ENCODE measurements around the gene SUSD3.
A peak's percentile ranks its signal among the peaks of the same experiment; 100 is the strongest.

Gene SUSD3

GRCh38 chr9:93083592-93084470 is 25.3 kb downstream of the SUSD3 start:
- H3K4me1 ChIP-seq (ENCODE audit: control insufficient read depth in 5 of 5, insufficient read depth in 5 of 5, low read length in 5 of 5), result no peaks in the 10 kb centered on the region
- no peak overlapping the region for H3K27ac ChIP-seq (ENCODE audit: low read depth, low read length)
- H3K36me3 ChIP-seq (ENCODE audit: control insufficient read depth in 5 of 5, insufficient read depth in 5 of 5, low read length in 5 of 5), result peaks cover 0 to 3% (median 0%) of the 10 kb centered on the region in 5 donors
- no peak overlapping the region for H3K9ac ChIP-seq (ENCODE audit: low read length in 5 of 5)
- peaks cover 0 to 5% (median 4%) of the 10 kb centered on the region in 5 donors for H3K9me3 ChIP-seq (ENCODE audit: control insufficient read depth in 5 of 5, low read length in 5 of 5)
- peaks cover 0 to 3% (median 0%) of the 10 kb centered on the region in 5 donors for H3K27me3 ChIP-seq (ENCODE audit: control insufficient read depth in 5 of 5, insufficient read depth in 4 of 5, low read length in 5 of 5)
- H3K4me3 ChIP-seq (ENCODE audit: low read depth in 1 of 5, low read length in 5 of 5), result no peak overlapping the region

- Histone ChIP-seq H3K4me3 (ENCODE audit: low read depth in 1 of 5, low read length in 5 of 5) (no peak overlapping the region), H3K27ac (ENCODE audit: low read depth, low read length) (no peak overlapping the region), H3K36me3 (ENCODE audit: control insufficient read depth in 5 of 5, insufficient read depth in 5 of 5, low read length in 5 of 5) (no peaks in the 10 kb centered on the region), H3K27me3 (ENCODE audit: control insufficient read depth in 5 of 5, insufficient read depth in 4 of 5, low read length in 5 of 5) (peaks cover 0 to 3% (median 0%) of the 10 kb centered on the region in 5 donors), H3K4me1 (ENCODE audit: control insufficient read depth in 5 of 5, insufficient read depth in 5 of 5, low read length in 5 of 5) (no peaks in the 10 kb centered on the region), H3K9me3 (ENCODE audit: control insufficient read depth in 5 of 5, low read length in 5 of 5) (peaks cover 0 to 5% (median 4%) of the 10 kb centered on the region in 5 donors), H3K9ac (ENCODE audit: low read length in 5 of 5) (no peak overlapping the region)
Observed at GRCh38 chr9:93084471-93084881, 26.0 kb downstream of the SUSD3 start.

GRCh38 chr9:93085676-93086075 is 27.2 kb downstream of the SUSD3 start:
- Histone ChIP-seq H3K9me3 (ENCODE audit: control insufficient read depth in 5 of 5, low read length in 5 of 5) (peaks cover 0 to 5% (median 4%) of the 10 kb centered on the region in 5 donors), H3K27me3 (ENCODE audit: control insufficient read depth in 5 of 5, insufficient read depth in 4 of 5, low read length in 5 of 5) (peaks cover 0 to 3% (median 0%) of the 10 kb centered on the region in 5 donors), H3K27ac (ENCODE audit: low read depth, low read length) (no peak overlapping the region), H3K4me1 (ENCODE audit: control insufficient read depth in 5 of 5, insufficient read depth in 5 of 5, low read length in 5 of 5) (no peaks in the 10 kb centered on the region), H3K9ac (ENCODE audit: low read length in 5 of 5) (no peak overlapping the region), H3K4me3 (ENCODE audit: low read depth in 1 of 5, low read length in 5 of 5) (peak overlapping the region in 1 of 5 donors; percentile 16), H3K36me3 (ENCODE audit: control insufficient read depth in 5 of 5, insufficient read depth in 5 of 5, low read length in 5 of 5) (no peaks in the 10 kb centered on the region)

- no peak overlapping the region for H3K4me3 ChIP-seq (ENCODE audit: low read depth in 1 of 5, low read length in 5 of 5)
- no peak overlapping the region for H3K27ac ChIP-seq (ENCODE audit: low read depth, low read length)
- peaks cover 0 to 3% (median 0%) of the 10 kb centered on the region in 5 donors for H3K27me3 ChIP-seq (ENCODE audit: control insufficient read depth in 5 of 5, insufficient read depth in 4 of 5, low read length in 5 of 5)
- peaks cover 0 to 12% (median 4%) of the 10 kb centered on the region in 5 donors for H3K9me3 ChIP-seq (ENCODE audit: control insufficient read depth in 5 of 5, low read length in 5 of 5)
- no peaks in the 10 kb centered on the region for H3K4me1 ChIP-seq (ENCODE audit: control insufficient read depth in 5 of 5, insufficient read depth in 5 of 5, low read length in 5 of 5)
- no peaks in the 10 kb centered on the region for H3K36me3 ChIP-seq (ENCODE audit: control insufficient read depth in 5 of 5, insufficient read depth in 5 of 5, low read length in 5 of 5)
- H3K9ac ChIP-seq (ENCODE audit: low read length in 5 of 5), result no peak overlapping the region
Observed at GRCh38 chr9:93086447-93087224, 28.1 kb downstream of the SUSD3 start.

- no peaks in the 10 kb centered on the region for H3K36me3 ChIP-seq (ENCODE audit: control insufficient read depth in 5 of 5, insufficient read depth in 5 of 5, low read length in 5 of 5)
- H3K9ac ChIP-seq (ENCODE audit: low read length in 5 of 5), result no peak overlapping the region
- H3K9me3 ChIP-seq (ENCODE audit: control insufficient read depth in 5 of 5, low read length in 5 of 5), result peaks cover 0 to 14% (median 5%) of the 10 kb centered on the region in 5 donors
- H3K27ac ChIP-seq (ENCODE audit: low read depth, low read length), result no peak overlapping the region
- no peak overlapping the region for H3K4me3 ChIP-seq (ENCODE audit: low read depth in 1 of 5, low read length in 5 of 5)
- H3K4me1 ChIP-seq (ENCODE audit: control insufficient read depth in 5 of 5, insufficient read depth in 5 of 5, low read length in 5 of 5), result peaks cover 0 to 10% (median 6%) of the 10 kb centered on the region in 5 donors
- H3K27me3 ChIP-seq (ENCODE audit: control insufficient read depth in 5 of 5, insufficient read depth in 4 of 5, low read length in 5 of 5), result no peaks in the 10 kb centered on the region
Observed at GRCh38 chr9:93087971-93088655, 29.6 kb downstream of the SUSD3 start.

- Histone ChIP-seq H3K9me3 (ENCODE audit: control insufficient read depth in 5 of 5, low read length in 5 of 5) (peaks cover 0 to 14% (median 5%) of the 10 kb centered on the region in 5 donors), H3K4me3 (ENCODE audit: low read depth in 1 of 5, low read length in 5 of 5) (no peak overlapping the region), H3K4me1 (ENCODE audit: control insufficient read depth in 5 of 5, insufficient read depth in 5 of 5, low read length in 5 of 5) (peaks cover 0 to 16% (median 9%) of the 10 kb centered on the region in 5 donors), H3K27ac (ENCODE audit: low read depth, low read length) (no peak overlapping the region), H3K27me3 (ENCODE audit: control insufficient read depth in 5 of 5, insufficient read depth in 4 of 5, low read length in 5 of 5) (no peaks in the 10 kb centered on the region), H3K36me3 (ENCODE audit: control insufficient read depth in 5 of 5, insufficient read depth in 5 of 5, low read length in 5 of 5) (no peaks in the 10 kb centered on the region), H3K9ac (ENCODE audit: low read length in 5 of 5) (no peak overlapping the region)
Observed at GRCh38 chr9:93088656-93089015, 30.1 kb downstream of the SUSD3 start.

- H3K27me3 ChIP-seq (ENCODE audit: control insufficient read depth in 5 of 5, insufficient read depth in 4 of 5, low read length in 5 of 5), result no peaks in the 10 kb centered on the region
- peaks cover 0 to 14% (median 5%) of the 10 kb centered on the region in 5 donors for H3K9me3 ChIP-seq (ENCODE audit: control insufficient read depth in 5 of 5, low read length in 5 of 5)
- no peak overlapping the region for H3K4me3 ChIP-seq (ENCODE audit: low read depth in 1 of 5, low read length in 5 of 5)
- H3K36me3 ChIP-seq (ENCODE audit: control insufficient read depth in 5 of 5, insufficient read depth in 5 of 5, low read length in 5 of 5), result no peaks in the 10 kb centered on the region
- H3K9ac ChIP-seq (ENCODE audit: low read length in 5 of 5), result no peak overlapping the region
- H3K27ac ChIP-seq (ENCODE audit: low read depth, low read length), result no peak overlapping the region
- H3K4me1 ChIP-seq (ENCODE audit: control insufficient read depth in 5 of 5, insufficient read depth in 5 of 5, low read length in 5 of 5), result peaks cover 0 to 20% (median 12%) of the 10 kb centered on the region in 5 donors
Observed at GRCh38 chr9:93089024-93089423, 30.5 kb downstream of the SUSD3 start.

- H3K9ac ChIP-seq (ENCODE audit: low read length in 5 of 5), result no peak overlapping the region
- no peaks in the 10 kb centered on the region for H3K27me3 ChIP-seq (ENCODE audit: control insufficient read depth in 5 of 5, insufficient read depth in 4 of 5, low read length in 5 of 5)
- no peak overlapping the region for H3K27ac ChIP-seq (ENCODE audit: low read depth, low read length)
- peaks cover 0 to 25% (median 18%) of the 10 kb centered on the region in 5 donors for H3K4me1 ChIP-seq (ENCODE audit: control insufficient read depth in 5 of 5, insufficient read depth in 5 of 5, low read length in 5 of 5)
- H3K4me3 ChIP-seq (ENCODE audit: low read depth in 1 of 5, low read length in 5 of 5), result no peak overlapping the region
- no peaks in the 10 kb centered on the region for H3K36me3 ChIP-seq (ENCODE audit: control insufficient read depth in 5 of 5, insufficient read depth in 5 of 5, low read length in 5 of 5)
- peaks cover 0 to 14% (median 5%) of the 10 kb centered on the region in 5 donors for H3K9me3 ChIP-seq (ENCODE audit: control insufficient read depth in 5 of 5, low read length in 5 of 5)
Observed at GRCh38 chr9:93089481-93089991, 31.0 kb downstream of the SUSD3 start.

GRCh38 chr9:93090091-93090655 is 31.7 kb downstream of the SUSD3 start:
- no peaks in the 10 kb centered on the region for H3K27me3 ChIP-seq (ENCODE audit: control insufficient read depth in 5 of 5, insufficient read depth in 4 of 5, low read length in 5 of 5)
- H3K9ac ChIP-seq (ENCODE audit: low read length in 5 of 5), result no peak overlapping the region
- no peak overlapping the region for H3K4me3 ChIP-seq (ENCODE audit: low read depth in 1 of 5, low read length in 5 of 5)
- peaks cover 0 to 14% (median 5%) of the 10 kb centered on the region in 5 donors for H3K9me3 ChIP-seq (ENCODE audit: control insufficient read depth in 5 of 5, low read length in 5 of 5)
- H3K27ac ChIP-seq (ENCODE audit: low read depth, low read length), result no peak overlapping the region
- no peaks in the 10 kb centered on the region for H3K36me3 ChIP-seq (ENCODE audit: control insufficient read depth in 5 of 5, insufficient read depth in 5 of 5, low read length in 5 of 5)
- peaks cover 2 to 31% (median 24%) of the 10 kb centered on the region in 5 donors for H3K4me1 ChIP-seq (ENCODE audit: control insufficient read depth in 5 of 5, insufficient read depth in 5 of 5, low read length in 5 of 5)
